GM12872 (cell line): ENCODE results near the gene PRELP.

ENCODE experiments used
- TF ChIP-seq, protein P1 (sequence below): IDR thresholded peaks from 3 replicates; pipeline ENCODE4 v1.5.1; 2011; ENCODE audit warnings: low read depth, mild to moderate bottlenecking, low read length, moderate library complexity; ENCODE audit not compliant: insufficient read depth

The PRELP gene

DNA sequence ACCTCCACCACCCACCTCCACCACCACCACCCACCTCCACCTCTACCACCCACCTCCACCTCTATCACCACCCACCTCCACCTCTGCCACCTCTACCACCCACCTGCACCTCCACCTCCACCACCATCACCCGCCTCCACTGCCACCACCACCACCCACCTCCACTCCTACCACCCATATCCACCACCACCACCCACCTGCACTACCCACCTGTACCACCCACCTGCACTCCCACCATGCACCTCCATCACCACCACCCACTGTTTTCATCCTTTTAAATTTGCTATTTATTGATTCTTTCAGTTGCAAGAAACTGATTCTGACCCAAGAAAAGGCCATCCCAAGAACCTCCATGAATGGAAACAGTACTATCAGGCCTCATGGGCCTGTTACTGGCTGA is 24.7 kb downstream of the PRELP start:
- TF ChIP-seq, protein P1, sequence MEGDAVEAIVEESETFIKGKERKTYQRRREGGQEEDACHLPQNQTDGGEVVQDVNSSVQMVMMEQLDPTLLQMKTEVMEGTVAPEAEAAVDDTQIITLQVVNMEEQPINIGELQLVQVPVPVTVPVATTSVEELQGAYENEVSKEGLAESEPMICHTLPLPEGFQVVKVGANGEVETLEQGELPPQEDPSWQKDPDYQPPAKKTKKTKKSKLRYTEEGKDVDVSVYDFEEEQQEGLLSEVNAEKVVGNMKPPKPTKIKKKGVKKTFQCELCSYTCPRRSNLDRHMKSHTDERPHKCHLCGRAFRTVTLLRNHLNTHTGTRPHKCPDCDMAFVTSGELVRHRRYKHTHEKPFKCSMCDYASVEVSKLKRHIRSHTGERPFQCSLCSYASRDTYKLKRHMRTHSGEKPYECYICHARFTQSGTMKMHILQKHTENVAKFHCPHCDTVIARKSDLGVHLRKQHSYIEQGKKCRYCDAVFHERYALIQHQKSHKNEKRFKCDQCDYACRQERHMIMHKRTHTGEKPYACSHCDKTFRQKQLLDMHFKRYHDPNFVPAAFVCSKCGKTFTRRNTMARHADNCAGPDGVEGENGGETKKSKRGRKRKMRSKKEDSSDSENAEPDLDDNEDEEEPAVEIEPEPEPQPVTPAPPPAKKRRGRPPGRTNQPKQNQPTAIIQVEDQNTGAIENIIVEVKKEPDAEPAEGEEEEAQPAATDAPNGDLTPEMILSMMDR, result no peak

DNA sequence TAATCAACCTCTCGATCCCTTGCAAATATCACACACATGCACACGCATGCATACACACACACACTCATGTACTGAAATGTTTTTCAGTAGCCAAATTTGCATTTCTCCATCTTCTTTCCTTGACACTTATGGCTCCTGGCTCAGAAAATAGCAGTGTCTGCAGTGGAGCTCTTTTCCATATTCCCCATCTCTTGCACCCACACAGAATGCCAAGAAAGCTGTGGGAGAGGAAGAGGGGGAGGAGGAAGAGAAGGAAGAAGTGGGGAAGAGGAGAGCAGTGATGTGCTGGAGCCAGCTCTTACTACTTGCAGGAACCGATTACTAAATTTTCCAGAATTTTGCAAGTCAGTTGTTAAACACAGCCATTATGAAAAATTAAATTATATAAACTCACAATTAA is 28.2 kb downstream of the PRELP start:
- TF ChIP-seq, protein P1, result no peak

DNA sequence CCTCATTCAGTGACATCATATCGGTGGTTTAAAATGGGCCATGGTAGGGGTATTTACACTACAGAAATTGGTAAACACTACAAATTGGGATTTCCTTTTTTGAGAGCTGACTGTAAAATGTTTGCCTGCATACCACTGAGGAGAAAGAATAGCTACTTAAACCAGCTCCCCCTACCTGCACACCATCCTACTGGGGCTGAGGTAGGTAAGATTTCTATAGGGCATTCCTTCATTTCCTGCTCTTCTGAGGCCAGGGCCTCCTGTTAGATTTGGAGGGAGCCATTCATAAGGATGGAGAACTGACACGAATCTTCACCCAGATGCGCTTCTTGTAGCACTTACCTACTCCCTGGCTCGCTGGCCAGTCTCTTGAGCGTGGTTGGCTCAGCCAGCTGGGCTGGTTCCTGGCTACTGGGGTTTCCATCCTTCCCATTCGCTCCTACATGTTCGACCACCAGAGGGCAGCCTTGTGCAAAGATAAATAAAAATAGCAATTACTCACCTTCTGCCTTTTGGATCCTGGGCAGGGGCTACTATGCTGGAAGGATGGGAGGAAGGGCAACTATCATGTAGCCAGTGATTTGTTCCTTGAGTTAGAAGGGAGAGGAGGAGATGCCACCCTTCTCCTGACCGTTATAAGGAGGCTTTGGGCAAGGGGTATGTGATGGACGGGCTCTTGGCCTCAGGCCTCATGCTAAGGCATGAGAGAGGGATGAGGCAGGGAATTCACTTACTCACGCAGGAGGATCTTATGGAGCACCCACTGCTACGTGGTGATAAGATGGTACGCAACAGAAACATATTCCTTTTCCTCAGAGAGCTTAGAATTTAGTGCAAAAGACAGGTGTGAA is 29.0 kb downstream of the PRELP start:
- TF ChIP-seq, protein P1, result peak; percentile 75

DNA sequence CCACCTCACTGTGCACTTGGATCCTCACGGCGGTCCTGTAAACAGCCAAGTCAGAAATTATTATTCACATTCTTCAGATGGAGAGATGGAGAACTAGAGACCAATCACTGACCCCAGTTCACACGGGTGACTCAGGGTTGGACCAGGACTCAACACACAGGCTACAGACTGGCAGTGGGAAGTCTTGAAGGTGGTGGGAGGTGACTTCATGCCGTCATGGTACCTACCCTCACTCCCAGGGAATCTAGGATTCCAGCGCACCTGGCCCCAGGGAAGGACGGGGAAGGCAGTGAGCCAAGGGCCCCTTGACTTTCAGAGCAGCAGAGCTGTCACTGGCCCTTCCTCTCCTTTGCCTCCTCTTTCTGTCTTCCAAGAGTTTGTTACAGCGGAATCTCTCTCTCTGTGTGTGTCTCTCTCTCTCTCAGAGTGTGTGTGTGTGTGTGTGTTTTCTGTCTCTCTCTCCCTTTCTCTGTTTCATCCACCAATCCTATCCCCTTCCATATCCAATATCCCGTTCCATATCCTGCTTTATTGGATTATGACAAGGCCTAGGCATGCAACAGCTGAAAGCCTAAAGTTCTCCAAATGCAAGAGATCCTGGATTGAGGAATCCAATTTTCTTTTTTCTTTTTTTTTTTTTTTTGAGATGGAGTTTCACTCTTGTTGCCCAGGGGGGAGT is 30.1 kb downstream of the PRELP start:
- TF ChIP-seq, protein P1, result no peak

DNA sequence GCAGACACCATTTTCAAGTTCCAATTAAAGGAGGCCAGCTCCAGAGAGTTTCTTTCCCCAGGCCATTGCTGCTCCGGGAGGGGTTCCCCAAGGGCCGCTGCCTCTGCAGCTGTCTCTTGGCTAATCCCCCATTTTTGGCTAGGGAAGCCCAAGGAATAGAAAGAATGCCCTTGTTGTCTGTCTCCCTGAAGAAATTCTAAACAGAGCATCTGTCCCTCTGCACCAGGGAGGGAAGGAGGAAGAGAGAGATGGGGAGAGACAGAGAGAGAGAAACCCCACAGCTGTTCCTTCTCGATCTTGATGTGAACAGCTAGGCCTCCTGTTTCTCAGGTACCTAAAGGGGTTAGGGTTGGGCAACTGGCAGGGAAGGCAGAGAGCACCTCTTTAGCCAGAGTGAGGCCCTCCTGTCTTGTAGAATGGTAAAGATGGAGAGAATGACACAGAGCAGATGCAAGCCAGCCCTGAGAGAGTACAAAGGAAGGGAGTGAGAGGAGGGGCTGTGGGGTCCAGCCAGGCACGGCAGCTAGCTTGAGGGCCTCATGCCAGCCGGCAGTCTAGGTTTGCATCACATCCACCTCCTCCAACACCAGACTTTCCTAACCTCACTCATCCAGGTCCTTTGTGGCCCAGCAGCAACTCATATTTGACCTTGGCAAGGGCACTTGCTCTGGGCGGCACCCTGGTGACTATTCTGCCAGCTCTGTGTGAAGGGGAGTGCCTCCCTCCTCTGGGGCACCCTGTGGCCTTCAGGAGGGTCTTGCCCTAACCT is 31.4 kb downstream of the PRELP start:
- TF ChIP-seq, protein P1, result no peak

DNA sequence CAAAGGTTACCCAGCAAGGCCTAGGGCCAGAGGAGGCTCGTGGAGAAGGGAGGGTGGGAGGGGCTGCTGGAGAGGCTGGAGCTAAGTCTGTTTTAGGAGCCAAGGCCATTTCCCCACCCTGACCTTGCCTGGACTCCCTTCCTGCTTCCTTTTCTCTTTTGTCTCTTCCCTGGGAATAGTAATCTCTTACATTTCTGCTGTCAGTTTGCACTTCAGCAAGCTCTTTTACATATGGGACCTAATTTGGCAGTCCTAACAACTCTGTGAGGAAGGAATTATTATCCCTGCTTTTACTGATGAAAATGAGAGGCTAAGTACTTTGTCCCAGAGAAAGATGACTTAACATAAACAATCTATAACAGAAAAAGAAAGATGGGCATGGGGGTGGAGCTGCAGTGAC is 32.2 kb downstream of the PRELP start:
- TF ChIP-seq, protein P1, result no peak

DNA sequence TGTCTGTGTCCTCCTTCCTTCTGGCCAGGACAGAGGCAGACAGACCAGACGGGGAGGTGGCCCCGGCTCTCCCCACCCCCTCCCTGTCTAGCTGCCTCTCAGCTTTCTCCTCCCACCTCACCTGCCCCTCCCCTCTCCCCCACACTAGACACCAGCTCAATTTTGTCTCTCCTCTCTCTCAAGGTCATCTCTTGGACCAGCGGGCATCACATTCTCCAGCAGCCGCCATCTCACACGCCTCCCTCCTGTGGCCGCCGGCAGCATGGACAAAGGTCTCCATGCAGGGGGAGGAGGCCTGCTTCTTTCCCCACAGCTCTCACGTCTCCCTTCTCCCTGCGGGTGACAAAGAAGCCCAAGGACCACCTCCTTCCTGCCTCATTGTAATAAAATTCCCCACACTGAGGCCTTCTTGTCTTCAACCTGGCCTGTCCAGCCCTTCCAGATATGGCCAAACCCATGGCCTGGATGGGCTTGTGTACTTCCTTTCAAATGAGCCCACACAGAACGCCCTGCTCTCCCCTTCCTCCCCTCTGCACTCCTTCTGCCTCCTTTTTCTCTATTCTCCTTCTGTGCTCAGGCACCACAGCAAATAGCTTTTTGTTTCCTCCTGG is 33.0 kb downstream of the PRELP start:
- TF ChIP-seq, protein P1, result no peak
